GM12878 (cell line): ENCODE data around the gene IGF2BP1. TPM values are rescaled to one million over a fixed set of nuclear protein-coding genes. Genes with fewer than 3 reads are reported as not detected.

ENCODE experiments used
- ATAC-seq: fragments of 200-7000 bp; cut with Tn5 transposase; 3 replicates; pipeline ENCODE4 v1.9.1; 2020; ENCODE audit warnings: mild to moderate bottlenecking, moderate library complexity
- BruUV-seq: library from RNA; stranded (reverse); fragments of 400-500 nt; replicated peaks from 2 replicates; lab custom pipeline; 2021; lab: Mats Ljungman, UMichigan
- CTCF ChIA-PET: fragments of 300-600 bp; sonication (Branson Sonifier 250); formaldehyde crosslinking; extraction: SDS; loops from one replicate; lab custom pipeline; 2021; ENCODE audit warnings: inconsistent platforms; lab: Yijun Ruan, JAX
- POLR2A ChIA-PET: fragments of 350-600 bp; formaldehyde crosslinking; extraction: SDS; loops from one replicate; lab custom pipeline; 2021; ENCODE audit warnings: inconsistent platforms; lab: Charles Lee
- RAD21 ChIA-PET: fragments of 300-600 bp; sonication (Branson Sonifier 250); formaldehyde crosslinking; loops from one replicate; lab custom pipeline; 2023; ENCODE audit warnings: antibody characterized with exemption; ENCODE audit not compliant: unreplicated experiment; lab: Charles Lee
- SMC1A ChIA-PET: fragments of 300-600 bp; sonication (Branson Sonifier 250); formaldehyde crosslinking; loops from one replicate; lab custom pipeline; 2023; ENCODE audit not compliant: unreplicated experiment, uncharacterized antibody; lab: Charles Lee
- DNase-seq: peaks from one replicate; pipeline ENCODE4 v3.0.0-alpha.2; 2011; ENCODE audit warnings: low read depth, low spot score
- FAIRE-seq: peaks from 3 replicates; lab custom pipeline; 2011; peaks lifted over from hg19 to GRCh38; lab: Jason Lieb, UNC
- H2AFZ ChIP-seq: 2 replicates; pipeline ENCODE4 v1.6.0; 2011; ENCODE audit warnings: low read depth, low read length, control low read depth; ENCODE audit not compliant: control insufficient read depth
- H3K27ac ChIP-seq: 2 replicates; pipeline ENCODE4 v1.5.1; 2011; ENCODE audit warnings: control low read depth; ENCODE audit not compliant: control insufficient read depth, insufficient read depth
- H3K27me3 ChIP-seq, 2 experiments: replicated peaks in 1 of 2; 2 replicates each; pipeline versions ENCODE4 v1.6.0 to v1.6.1; 2011; ENCODE audit warnings: low read length in 1 of 2; ENCODE audit not compliant: control insufficient read depth in 2 of 2, insufficient read depth in 2 of 2
- H3K36me3 ChIP-seq, 2 experiments: 2 replicates each; pipeline ENCODE4 v1.5.1; 2011; ENCODE audit warnings: low read length in 1 of 2; ENCODE audit not compliant: control insufficient read depth in 2 of 2, insufficient read depth in 2 of 2
- H3K4me1 ChIP-seq: 2 replicates; pipeline ENCODE4 v1.6.1; 2011; ENCODE audit warnings: mild to moderate bottlenecking, low read length, moderate library complexity, mixed read lengths; ENCODE audit not compliant: control insufficient read depth, insufficient read depth
- H3K4me2 ChIP-seq: 2 replicates; pipeline ENCODE4 v1.6.0; 2011; ENCODE audit warnings: control low read depth; ENCODE audit not compliant: control insufficient read depth, insufficient read depth
- H3K4me3 ChIP-seq: fragments of 200-600 bp; sonication (generic); 2 replicates; pipeline ENCODE4 v1.5.1; 2016
- H3K79me2 ChIP-seq: 2 replicates; pipeline ENCODE4 v1.6.0; 2011; ENCODE audit warnings: low read length; ENCODE audit not compliant: control insufficient read depth, insufficient read depth
- H3K9ac ChIP-seq: 2 replicates; pipeline ENCODE4 v1.8.0; 2011; ENCODE audit warnings: low read length, control low read depth, mixed read lengths; ENCODE audit not compliant: control insufficient read depth, insufficient read depth
- H3K9me3 ChIP-seq: replicated peaks from 3 replicates; pipeline ENCODE4 v1.5.1; 2011; ENCODE audit warnings: mild to moderate bottlenecking, low read length; ENCODE audit not compliant: control insufficient read depth, insufficient read depth
- H4K20me1 ChIP-seq: 2 replicates; pipeline ENCODE4 v1.6.0; 2011; ENCODE audit not compliant: control insufficient read depth, insufficient read depth
- BACH1 ChIP-seq: fragments of 450-650 bp; IDR thresholded peaks from 2 replicates; pipeline ENCODE4 v1.6.1; 2017; ENCODE audit warnings: mild to moderate bottlenecking, borderline replicate concordance
- CEBPB ChIP-seq, 2 experiments: fragments of 150-350 bp in 1 of 2; IDR thresholded peaks; 2 replicates each; pipeline ENCODE4 v1.6.1; 2012 to 2014; ENCODE audit warnings: low read depth in 2 of 2, low read length in 2 of 2, borderline replicate concordance in 1 of 2, inconsistent platforms in 1 of 2
- ESRRA ChIP-seq: IDR thresholded peaks from 2 replicates; pipeline ENCODE4 v1.6.1; 2012; ENCODE audit warnings: mild to moderate bottlenecking, low read length, improper control_type of control experiment
- IKZF1 ChIP-seq: fragments of 450-650 bp; conservative IDR thresholded peaks from 2 replicates; pipeline ENCODE4 v1.6.1; 2017; ENCODE audit warnings: antibody characterized with exemption, mild to moderate bottlenecking
- JUND ChIP-seq: IDR thresholded peaks from 2 replicates; pipeline ENCODE4 v1.6.1; 2012; ENCODE audit warnings: low read depth, mild to moderate bottlenecking, low read length, improper control_type of control experiment, moderate library complexity
- MYB ChIP-seq: fragments of 150-350 bp; IDR thresholded peaks from 2 replicates; pipeline ENCODE4 v1.6.1; 2014; ENCODE audit warnings: mild to moderate bottlenecking, low read depth, low read length, borderline replicate concordance
- MYC ChIP-seq: IDR thresholded peaks from 2 replicates; pipeline ENCODE4 v1.6.1; 2011; ENCODE audit warnings: mild to moderate bottlenecking, low read length, moderate library complexity, inconsistent platforms; ENCODE audit not compliant: insufficient read depth, insufficient replicate concordance, insufficient read length, severe bottlenecking
- NFYA ChIP-seq: IDR thresholded peaks from 2 replicates; pipeline ENCODE4 v1.6.1; 2011; ENCODE audit warnings: low read depth, mild to moderate bottlenecking, low read length, improper control_type of control experiment, borderline replicate concordance
- NR2C2 ChIP-seq: IDR thresholded peaks from 2 replicates; pipeline ENCODE4 v1.6.1; 2011; ENCODE audit warnings: borderline replicate concordance, low read depth; ENCODE audit not compliant: control insufficient read depth, insufficient read length
- POLR2AphosphoS5 ChIP-seq: IDR thresholded peaks from 2 replicates; pipeline ENCODE4 v1.6.1; 2011; ENCODE audit warnings: mild to moderate bottlenecking, low read length, inconsistent platforms
- WGBS: methylation state at CpG from one replicate; pipeline ENCODE4 v1.1.6; 2016; ENCODE audit warnings: low lambda C conversion rate; ENCODE audit not compliant: insufficient replicate concordance, insufficient coverage; ENCODE audit errors: missing lambda C conversion rate; 5-methylcytosine and 5-hydroxymethylcytosine counted together
- in situ Hi-C: fragments of 300-500 bp; cut with MboI; formaldehyde crosslinking; loops from 9 replicates; pipeline ENCODE4 v1.14.3; 2018; ENCODE audit warnings: mixed read lengths
- intact Hi-C: fragments of 100-400 bp; cut with micrococcal nuclease; formaldehyde crosslinking; loops from one replicate; pipeline ENCODE4 v1.14.2; 2022; ENCODE audit not compliant: unreplicated experiment
- polyA plus RNA-seq, 11 experiments: library from polyadenylated mRNA; depleted of rRNA in 4 of 11; unstranded in 6 of 11; stranded (reverse) in 5 of 11; fragments of >200 nt; fragmentation: Nextera tagmentation in 4 of 11; fragmentation: Illumina TruSeq in 1 of 11; extraction: Ambion mirVana in 4 of 11; extraction: Trizol in 1 of 11; gene quantifications; 1 replicate in 1 of 11; 2 replicates in 10 of 11; pipeline versions ENCODE4 v1.2.1 to v1.2.3, GENCODE V29; 2011 to 2016; ENCODE audit warnings: inconsistent platforms in 2 of 11, missing spikeins in 2 of 11, low read depth in 1 of 11
- total RNA-seq, 4 experiments: library from RNA; depleted of rRNA in 3 of 4; stranded (reverse); fragments of >200 nt in 3 of 4; fragmentation: Illumina TruSeq in 1 of 4; extraction: Trizol in 1 of 4; gene quantifications; 2 replicates each; pipeline versions ENCODE4 v1.2.1 to v1.2.3, GENCODE V29; 2013 to 2021
- TF ChIP-seq, protein P1 (sequence below): IDR thresholded peaks from 2 replicates; pipeline ENCODE4 v1.6.1; 2011; ENCODE audit warnings: low read depth, low read length, improper control_type of control experiment, borderline replicate concordance
- TF ChIP-seq, protein P2 (sequence below): IDR thresholded peaks from 2 replicates; pipeline ENCODE4 v1.6.1; 2012; ENCODE audit warnings: low read length, inconsistent platforms
- TF ChIP-seq, protein P3 (sequence below): IDR thresholded peaks from 2 replicates; pipeline ENCODE4 v1.6.1; 2012; ENCODE audit warnings: low read depth, low read length, improper control_type of control experiment
- TF ChIP-seq, protein P4 (sequence below): fragments of 450-650 bp; IDR thresholded peaks from 2 replicates; pipeline ENCODE4 v1.6.1; 2017; ENCODE audit warnings: antibody characterized with exemption, mild to moderate bottlenecking, moderate library complexity

Gene IGF2BP1
- total and polyA plus RNA-seq, 10 of the 15 experiments (the other 5 are each of a cell fraction or from before 2014, with no cell fraction given): 0.04 to 2.4 (median 0.13) TPM; not detected in 1

DNA sequence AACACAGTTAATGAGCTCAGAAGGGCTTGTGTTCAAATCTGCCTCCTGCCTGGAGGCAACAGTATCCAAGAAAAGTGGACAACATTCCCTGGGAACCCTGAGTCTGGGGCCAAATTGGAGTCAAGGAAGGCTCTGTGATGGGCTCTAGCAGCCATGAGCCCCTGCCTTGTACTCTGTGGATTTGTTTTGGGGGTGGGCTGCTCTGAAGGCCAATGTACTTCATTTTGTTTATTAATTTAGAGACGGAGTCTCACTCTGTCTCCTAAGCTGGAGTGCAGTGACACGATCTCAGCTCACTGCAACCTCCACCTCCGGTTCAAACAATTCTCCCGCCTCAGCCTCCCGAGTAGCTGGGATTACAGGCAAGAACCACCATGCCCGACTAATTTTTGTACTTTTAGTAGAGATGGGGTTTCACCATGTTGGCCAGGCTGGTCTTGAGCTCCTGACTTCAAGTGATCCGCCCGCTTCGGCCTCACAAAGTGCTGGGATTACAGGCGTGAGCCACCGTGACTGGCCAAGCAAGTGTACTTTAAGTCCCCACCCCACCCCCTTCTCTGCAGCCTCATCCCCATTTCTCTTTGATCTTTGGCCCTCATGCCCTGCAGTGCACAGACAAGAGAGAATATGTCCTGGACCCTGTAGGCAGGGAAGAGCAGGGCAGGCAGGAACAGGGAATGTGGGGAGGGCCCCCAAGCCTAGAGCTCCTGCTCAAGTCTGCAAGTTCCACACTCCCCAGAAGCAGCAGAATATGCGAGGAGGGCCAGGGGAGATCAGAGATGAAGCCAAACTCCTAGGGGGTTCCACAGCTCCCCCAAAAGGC is 26.1 kb upstream of the IGF2BP1 start:
- no peak overlapping the region for H2AFZ ChIP-seq
- no peak overlapping the region for H3K4me3 ChIP-seq
- FAIRE-seq (no peak), DNase-seq (no peak), ATAC-seq (no peak)
- no TSS peak for BruUV-seq
- no peaks in the 10 kb centered on the region; the same call in 2 of the 3 replicates for H3K9me3 ChIP-seq
- H3K27ac ChIP-seq: no peak overlapping the region
- H3K4me2 ChIP-seq: no peak overlapping the region
- in situ Hi-C loops: no loop called here
- CTCF ChIA-PET: interaction anchor here (1.0 kb wide), 2 partner anchors 208 to 293 kb away, joined by 3 to 4 read pairs; no protein-coding TSS in a partner anchor
- H4K20me1 ChIP-seq: no peaks in the 10 kb centered on the region
- POLR2A ChIA-PET: no interaction called here
- no peaks in the 10 kb centered on the region for H3K4me1 ChIP-seq
- H3K27me3 ChIP-seq: peaks cover 0 to 2% of the 10 kb centered on the region in 2 experiments; a peak in 2 of 4 replicates
- RAD21 ChIA-PET: no interaction called here
- H3K36me3 ChIP-seq: no peaks in the 10 kb centered on the region
- no peaks in the 10 kb centered on the region for H3K79me2 ChIP-seq
- WGBS: 39% methylated on average over 12 of the region's 12 CpGs
- no peak overlapping the region for H3K9ac ChIP-seq
- intact Hi-C loops: no loop called here
- TF ChIP-seq NR2C2 (no peak), ESRRA (no peak), JUND (no peak), MYC (no peak), CEBPB (IDR thresholded peaks at IDR 0.05; ENCODE audit: borderline replicate concordance in 1 of 2, low read depth in 2 of 2, low read length in 2 of 2) (no peak), IKZF1 (no peak), POLR2AphosphoS5 (no peak), BACH1 (no peak), MYB (no peak), NFYA (no peak)
- TF ChIP-seq, protein P1, sequence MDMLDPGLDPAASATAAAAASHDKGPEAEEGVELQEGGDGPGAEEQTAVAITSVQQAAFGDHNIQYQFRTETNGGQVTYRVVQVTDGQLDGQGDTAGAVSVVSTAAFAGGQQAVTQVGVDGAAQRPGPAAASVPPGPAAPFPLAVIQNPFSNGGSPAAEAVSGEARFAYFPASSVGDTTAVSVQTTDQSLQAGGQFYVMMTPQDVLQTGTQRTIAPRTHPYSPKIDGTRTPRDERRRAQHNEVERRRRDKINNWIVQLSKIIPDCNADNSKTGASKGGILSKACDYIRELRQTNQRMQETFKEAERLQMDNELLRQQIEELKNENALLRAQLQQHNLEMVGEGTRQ: no peak
- TF ChIP-seq, protein P2, sequence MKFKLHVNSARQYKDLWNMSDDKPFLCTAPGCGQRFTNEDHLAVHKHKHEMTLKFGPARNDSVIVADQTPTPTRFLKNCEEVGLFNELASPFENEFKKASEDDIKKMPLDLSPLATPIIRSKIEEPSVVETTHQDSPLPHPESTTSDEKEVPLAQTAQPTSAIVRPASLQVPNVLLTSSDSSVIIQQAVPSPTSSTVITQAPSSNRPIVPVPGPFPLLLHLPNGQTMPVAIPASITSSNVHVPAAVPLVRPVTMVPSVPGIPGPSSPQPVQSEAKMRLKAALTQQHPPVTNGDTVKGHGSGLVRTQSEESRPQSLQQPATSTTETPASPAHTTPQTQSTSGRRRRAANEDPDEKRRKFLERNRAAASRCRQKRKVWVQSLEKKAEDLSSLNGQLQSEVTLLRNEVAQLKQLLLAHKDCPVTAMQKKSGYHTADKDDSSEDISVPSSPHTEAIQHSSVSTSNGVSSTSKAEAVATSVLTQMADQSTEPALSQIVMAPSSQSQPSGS: no peak
- TF ChIP-seq, protein P3, sequence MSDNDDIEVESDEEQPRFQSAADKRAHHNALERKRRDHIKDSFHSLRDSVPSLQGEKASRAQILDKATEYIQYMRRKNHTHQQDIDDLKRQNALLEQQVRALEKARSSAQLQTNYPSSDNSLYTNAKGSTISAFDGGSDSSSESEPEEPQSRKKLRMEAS: no peak
- TF ChIP-seq, protein P4, sequence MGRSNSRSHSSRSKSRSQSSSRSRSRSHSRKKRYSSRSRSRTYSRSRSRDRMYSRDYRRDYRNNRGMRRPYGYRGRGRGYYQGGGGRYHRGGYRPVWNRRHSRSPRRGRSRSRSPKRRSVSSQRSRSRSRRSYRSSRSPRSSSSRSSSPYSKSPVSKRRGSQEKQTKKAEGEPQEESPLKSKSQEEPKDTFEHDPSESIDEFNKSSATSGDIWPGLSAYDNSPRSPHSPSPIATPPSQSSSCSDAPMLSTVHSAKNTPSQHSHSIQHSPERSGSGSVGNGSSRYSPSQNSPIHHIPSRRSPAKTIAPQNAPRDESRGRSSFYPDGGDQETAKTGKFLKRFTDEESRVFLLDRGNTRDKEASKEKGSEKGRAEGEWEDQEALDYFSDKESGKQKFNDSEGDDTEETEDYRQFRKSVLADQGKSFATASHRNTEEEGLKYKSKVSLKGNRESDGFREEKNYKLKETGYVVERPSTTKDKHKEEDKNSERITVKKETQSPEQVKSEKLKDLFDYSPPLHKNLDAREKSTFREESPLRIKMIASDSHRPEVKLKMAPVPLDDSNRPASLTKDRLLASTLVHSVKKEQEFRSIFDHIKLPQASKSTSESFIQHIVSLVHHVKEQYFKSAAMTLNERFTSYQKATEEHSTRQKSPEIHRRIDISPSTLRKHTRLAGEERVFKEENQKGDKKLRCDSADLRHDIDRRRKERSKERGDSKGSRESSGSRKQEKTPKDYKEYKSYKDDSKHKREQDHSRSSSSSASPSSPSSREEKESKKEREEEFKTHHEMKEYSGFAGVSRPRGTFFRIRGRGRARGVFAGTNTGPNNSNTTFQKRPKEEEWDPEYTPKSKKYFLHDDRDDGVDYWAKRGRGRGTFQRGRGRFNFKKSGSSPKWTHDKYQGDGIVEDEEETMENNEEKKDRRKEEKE: no peak
- SMC1A ChIA-PET: interaction anchor here (0.6 to 1.5 kb wide), 2 partner anchors 62 to 92 kb away, joined by 3 to 4 read pairs; no protein-coding TSS in a partner anchor
